ENCODE results near the gene NEDD4L.
A peak's percentile ranks its signal among the peaks of the same experiment; 100 is the strongest.

Gene NEDD4L

DNA sequence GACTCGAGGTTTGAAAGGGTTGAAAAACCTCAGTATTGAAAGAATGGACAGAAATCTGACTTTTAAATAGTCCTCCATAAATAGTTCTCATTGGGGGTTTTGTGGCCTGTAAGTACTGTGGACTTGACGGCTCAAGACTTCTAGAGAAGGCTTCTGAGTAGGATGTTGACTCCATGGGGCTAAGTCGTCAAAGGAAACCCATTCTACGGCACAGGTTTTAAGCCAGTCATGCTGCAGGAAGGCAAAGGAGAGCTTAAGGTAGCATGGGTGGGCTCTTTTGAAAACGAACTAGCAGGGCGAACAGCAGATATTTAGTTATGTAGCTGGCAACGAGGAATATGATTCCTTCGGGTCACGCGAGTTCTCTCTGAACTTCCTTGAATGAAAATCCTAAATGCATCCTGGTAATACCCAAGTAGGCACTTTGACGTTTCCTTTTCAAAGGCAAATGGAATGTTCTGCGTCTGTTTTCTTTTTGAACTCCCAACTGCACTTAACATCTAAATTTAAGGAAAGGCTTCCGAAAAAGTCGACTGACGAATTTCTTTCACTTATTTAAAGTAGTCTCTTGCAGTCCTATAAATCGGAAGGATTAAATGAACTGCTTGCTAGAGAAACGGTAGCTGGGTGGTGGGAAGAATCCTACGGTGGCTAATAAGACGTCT is 1.1 kb upstream of the NEDD4L start:
- no peaks in the 10 kb centered on the region for H3K36me3 ChIP-seq (ENCODE audit: control insufficient read depth in 1 of 2, insufficient read depth in 2 of 2, low read length in 2 of 2)
- peak overlapping the region; percentile 49 to 58 for H3K9ac ChIP-seq (ENCODE audit: low read depth in 1 of 2, low read length in 2 of 2)
- no peaks in the 10 kb centered on the region for H3K9me3 ChIP-seq (ENCODE audit: control insufficient read depth in 1 of 2, low read length in 2 of 2)
- no peaks in the 10 kb centered on the region for H3K27me3 ChIP-seq (ENCODE audit: control insufficient read depth in 1 of 2, insufficient read depth in 2 of 2, low read length in 2 of 2)
- H3K4me1 ChIP-seq (ENCODE audit: control insufficient read depth in 1 of 2, insufficient read depth in 2 of 2, low read length in 2 of 2): peaks cover 12 to 30% of the 10 kb centered on the region in 2 donors
- H3K4me3 ChIP-seq (ENCODE audit: low read depth in 1 of 2, low read length in 2 of 2): peak overlapping the region; percentile 77
- H3K27ac ChIP-seq (ENCODE audit: low read depth, low read length): no peak overlapping the region

DNA sequence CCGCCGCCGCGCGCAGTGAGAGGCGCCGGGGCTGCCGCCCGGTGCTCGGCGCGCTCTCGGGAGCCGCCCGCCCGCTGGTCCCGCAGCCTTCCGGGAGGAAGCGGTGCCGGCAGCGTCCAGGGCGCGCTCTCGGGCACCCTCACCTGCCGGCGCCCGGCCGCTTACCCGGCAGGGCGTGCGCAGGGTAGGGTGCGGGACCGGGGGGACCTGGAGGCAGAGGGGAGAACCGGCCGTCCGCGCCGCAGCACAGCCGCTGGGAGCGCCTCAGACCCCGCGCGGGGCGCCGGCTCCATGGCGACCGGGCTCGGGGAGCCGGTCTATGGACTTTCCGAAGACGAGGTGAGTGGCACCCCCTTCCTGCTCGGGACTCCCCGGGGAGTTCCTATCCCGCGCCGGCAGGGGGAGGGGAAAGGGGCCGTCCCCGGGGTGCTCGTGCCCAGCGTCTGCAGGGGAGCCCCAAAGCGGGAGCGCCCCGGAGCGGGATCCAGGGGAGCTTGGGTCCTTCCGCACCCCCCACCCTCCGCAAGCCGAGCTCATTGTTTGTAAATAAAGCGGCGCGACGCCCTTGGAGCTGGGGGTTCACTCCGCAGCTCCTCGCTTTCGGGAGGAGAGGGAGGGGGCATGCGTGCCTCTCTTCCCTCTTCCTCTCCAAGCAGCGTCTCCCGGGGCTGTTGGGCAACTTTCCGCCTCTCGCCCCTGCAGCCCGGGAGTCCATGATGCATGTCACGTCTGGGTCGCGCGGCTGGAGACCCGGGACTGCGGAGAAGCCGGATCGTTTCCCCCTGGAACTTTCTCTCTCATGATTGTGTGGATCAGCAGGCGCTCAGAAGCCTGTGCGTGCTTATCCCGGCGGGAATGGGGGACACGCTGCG is 580 bp downstream of the NEDD4L start:
- Histone ChIP-seq H3K27me3 (ENCODE audit: control insufficient read depth in 1 of 2, insufficient read depth in 2 of 2, low read length in 2 of 2) (no peaks in the 10 kb centered on the region), H3K4me1 (ENCODE audit: control insufficient read depth in 1 of 2, insufficient read depth in 2 of 2, low read length in 2 of 2) (peaks cover 12 to 30% of the 10 kb centered on the region in 2 donors), H3K27ac (ENCODE audit: low read depth, low read length) (peak overlapping the region; percentile 83), H3K36me3 (ENCODE audit: control insufficient read depth in 1 of 2, insufficient read depth in 2 of 2, low read length in 2 of 2) (no peaks in the 10 kb centered on the region), H3K9ac (ENCODE audit: low read depth in 1 of 2, low read length in 2 of 2) (peak overlapping the region; percentile 61 to 76), H3K9me3 (ENCODE audit: control insufficient read depth in 1 of 2, low read length in 2 of 2) (no peaks in the 10 kb centered on the region), H3K4me3 (ENCODE audit: low read depth in 1 of 2, low read length in 2 of 2) (peak overlapping the region; percentile 92 to 94)

DNA sequence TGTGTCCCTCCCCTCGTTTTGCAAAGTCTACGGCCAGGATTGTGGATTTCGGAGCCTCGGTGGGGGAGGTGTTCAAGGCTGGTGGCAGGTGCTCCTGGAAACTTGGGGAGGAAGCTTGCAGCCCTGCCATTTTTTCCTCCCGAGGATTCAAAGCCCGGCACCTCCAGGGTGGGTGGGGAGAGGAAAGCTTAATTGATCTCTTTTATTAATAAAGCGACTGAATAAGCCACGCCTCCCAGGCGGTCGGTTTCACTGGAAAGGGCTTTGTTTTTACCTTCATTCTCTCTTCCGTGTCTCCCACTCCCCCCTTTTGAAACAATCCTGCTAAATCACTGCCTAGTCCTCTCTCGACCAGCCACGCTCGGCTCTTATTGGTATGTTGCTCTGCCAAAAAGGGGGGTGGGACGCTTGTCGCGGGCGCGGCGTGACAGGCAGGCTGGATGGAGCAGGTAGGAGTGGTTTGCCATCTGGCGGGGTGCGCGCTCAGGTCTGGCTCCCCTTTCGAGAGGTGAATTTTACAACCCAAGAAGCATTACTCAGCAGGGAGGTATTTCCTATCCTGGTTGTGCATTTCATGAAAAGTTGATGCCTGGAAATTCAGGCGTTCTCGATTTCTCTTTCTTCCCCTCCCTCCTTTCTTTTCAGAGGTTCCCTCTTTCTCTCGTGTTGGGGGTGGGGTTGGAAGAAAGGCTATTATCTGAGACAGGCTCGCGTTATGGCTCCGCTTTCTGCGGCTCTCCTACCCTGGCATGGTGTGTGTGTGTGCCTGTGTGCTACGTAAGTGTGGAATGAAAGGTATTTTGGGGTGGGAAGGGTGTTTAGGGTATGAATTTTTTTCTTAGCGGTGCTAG is 1.4 kb downstream of the NEDD4L start:
- Histone ChIP-seq H3K4me1 (ENCODE audit: control insufficient read depth in 1 of 2, insufficient read depth in 2 of 2, low read length in 2 of 2) (peaks cover 12 to 30% of the 10 kb centered on the region in 2 donors), H3K27me3 (ENCODE audit: control insufficient read depth in 1 of 2, insufficient read depth in 2 of 2, low read length in 2 of 2) (no peaks in the 10 kb centered on the region), H3K27ac (ENCODE audit: low read depth, low read length) (peak overlapping the region; percentile 83), H3K9me3 (ENCODE audit: control insufficient read depth in 1 of 2, low read length in 2 of 2) (no peaks in the 10 kb centered on the region), H3K9ac (ENCODE audit: low read depth in 1 of 2, low read length in 2 of 2) (peak overlapping the region; percentile 61 to 76), H3K4me3 (ENCODE audit: low read depth in 1 of 2, low read length in 2 of 2) (peak overlapping the region; percentile 92 to 94), H3K36me3 (ENCODE audit: control insufficient read depth in 1 of 2, insufficient read depth in 2 of 2, low read length in 2 of 2) (no peaks in the 10 kb centered on the region)

DNA sequence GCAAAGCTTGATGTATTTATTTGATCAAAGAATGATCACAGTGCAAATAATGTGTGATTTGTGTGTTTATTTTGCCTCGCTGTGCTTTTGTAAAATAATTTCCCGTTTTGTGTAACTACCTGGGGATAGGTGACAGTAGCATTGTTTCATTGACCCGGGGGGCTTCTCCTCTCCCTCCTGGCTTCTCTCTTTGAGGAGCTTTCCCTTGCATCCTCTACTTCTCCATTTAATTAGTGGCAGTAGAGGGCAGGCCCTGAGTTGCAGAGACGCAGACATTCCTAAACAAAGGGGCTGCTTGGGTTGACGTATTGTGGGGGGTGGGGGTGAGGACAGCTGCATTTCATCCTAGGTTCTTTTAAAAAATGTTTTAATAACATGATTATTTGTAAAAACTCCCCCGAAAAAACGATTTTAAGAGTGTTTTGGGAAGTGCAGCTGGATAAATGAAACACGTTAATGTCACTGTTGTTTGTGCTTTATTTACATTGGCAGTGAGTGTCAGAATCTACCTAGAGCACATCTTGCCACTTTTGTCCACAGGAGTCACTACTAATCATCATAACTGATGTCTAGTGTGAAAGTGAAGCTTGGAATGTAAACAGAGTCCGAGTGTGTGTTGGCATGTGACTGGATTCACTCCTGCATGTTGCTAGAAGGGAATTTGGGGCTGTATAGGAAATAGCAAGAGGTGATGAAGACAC is 2.2 kb downstream of the NEDD4L start:
- H3K9ac ChIP-seq (ENCODE audit: low read depth in 1 of 2, low read length in 2 of 2): peak overlapping the region; percentile 61 to 76
- peaks cover 9 to 28% of the 10 kb centered on the region in 2 donors for H3K4me1 ChIP-seq (ENCODE audit: control insufficient read depth in 1 of 2, insufficient read depth in 2 of 2, low read length in 2 of 2)
- no peaks in the 10 kb centered on the region for H3K9me3 ChIP-seq (ENCODE audit: control insufficient read depth in 1 of 2, low read length in 2 of 2)
- H3K27me3 ChIP-seq (ENCODE audit: control insufficient read depth in 1 of 2, insufficient read depth in 2 of 2, low read length in 2 of 2): no peaks in the 10 kb centered on the region
- H3K27ac ChIP-seq (ENCODE audit: low read depth, low read length): no peak overlapping the region
- peak overlapping the region; percentile 92 to 94 for H3K4me3 ChIP-seq (ENCODE audit: low read depth in 1 of 2, low read length in 2 of 2)
- H3K36me3 ChIP-seq (ENCODE audit: control insufficient read depth in 1 of 2, insufficient read depth in 2 of 2, low read length in 2 of 2): no peaks in the 10 kb centered on the region

DNA sequence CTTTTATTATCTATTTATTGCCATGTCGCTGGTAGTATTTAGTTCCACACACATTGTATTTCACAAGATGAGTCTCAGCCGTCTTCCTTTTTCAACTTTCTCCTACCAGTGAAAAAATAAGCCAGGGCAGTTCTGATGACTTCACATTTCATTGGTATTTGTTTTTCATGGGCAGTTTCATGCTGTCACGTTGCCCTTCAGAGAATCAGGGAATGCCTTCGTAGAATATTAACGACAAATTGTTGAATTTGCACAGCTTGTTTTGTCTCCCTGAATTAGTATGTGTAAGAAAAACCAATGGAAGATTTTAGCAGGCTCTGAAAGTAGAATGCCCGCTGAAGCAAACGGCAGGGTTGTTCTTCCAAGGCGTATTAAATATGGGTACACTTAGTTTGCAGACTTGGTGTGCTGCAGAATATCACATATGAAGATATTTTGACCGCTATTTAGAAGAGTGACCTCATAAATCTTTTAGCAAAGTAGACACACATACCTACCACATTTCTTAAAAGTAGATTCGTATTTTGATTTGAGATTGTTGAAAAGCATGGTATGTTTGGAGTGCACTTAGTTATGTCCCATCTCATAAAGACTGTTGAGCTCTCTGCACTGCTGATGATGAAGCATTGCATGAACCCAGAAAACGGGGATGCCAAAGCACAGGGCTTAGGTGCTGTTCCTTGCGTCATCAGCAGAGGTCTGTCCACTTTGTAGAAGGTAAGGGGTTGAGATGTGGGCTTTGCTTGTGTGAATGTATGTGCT is 2.9 kb downstream of the NEDD4L start:
- no peaks in the 10 kb centered on the region for H3K9me3 ChIP-seq (ENCODE audit: control insufficient read depth in 1 of 2, low read length in 2 of 2)
- no peaks in the 10 kb centered on the region for H3K36me3 ChIP-seq (ENCODE audit: control insufficient read depth in 1 of 2, insufficient read depth in 2 of 2, low read length in 2 of 2)
- H3K27me3 ChIP-seq (ENCODE audit: control insufficient read depth in 1 of 2, insufficient read depth in 2 of 2, low read length in 2 of 2): no peaks in the 10 kb centered on the region
- no peak overlapping the region for H3K27ac ChIP-seq (ENCODE audit: low read depth, low read length)
- peaks cover 4 to 26% of the 10 kb centered on the region in 2 donors for H3K4me1 ChIP-seq (ENCODE audit: control insufficient read depth in 1 of 2, insufficient read depth in 2 of 2, low read length in 2 of 2)
- no peak overlapping the region for H3K9ac ChIP-seq (ENCODE audit: low read depth in 1 of 2, low read length in 2 of 2)
- peak overlapping the region in 1 of 2 donors; percentile 94 for H3K4me3 ChIP-seq (ENCODE audit: low read depth in 1 of 2, low read length in 2 of 2)

DNA sequence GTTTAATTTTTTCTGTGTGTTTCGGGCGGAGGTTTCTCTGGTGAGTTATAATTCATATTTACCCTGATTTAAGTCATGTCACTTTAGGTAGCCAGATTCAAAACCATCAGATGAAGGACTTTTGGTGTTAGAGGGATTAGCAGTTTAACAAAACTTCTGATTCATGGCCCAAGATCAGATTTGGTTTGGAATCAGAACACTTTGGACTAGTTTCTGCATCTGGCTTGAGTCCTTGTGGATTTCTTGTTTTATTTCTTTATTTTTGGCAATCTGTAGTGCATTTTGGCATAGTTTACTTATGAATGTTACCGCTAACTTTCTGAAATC is 3.5 kb downstream of the NEDD4L start:
- Histone ChIP-seq H3K9me3 (ENCODE audit: control insufficient read depth in 1 of 2, low read length in 2 of 2) (no peaks in the 10 kb centered on the region), H3K27ac (ENCODE audit: low read depth, low read length) (no peak overlapping the region), H3K36me3 (ENCODE audit: control insufficient read depth in 1 of 2, insufficient read depth in 2 of 2, low read length in 2 of 2) (no peaks in the 10 kb centered on the region), H3K4me1 (ENCODE audit: control insufficient read depth in 1 of 2, insufficient read depth in 2 of 2, low read length in 2 of 2) (peaks cover 4 to 28% of the 10 kb centered on the region in 2 donors), H3K27me3 (ENCODE audit: control insufficient read depth in 1 of 2, insufficient read depth in 2 of 2, low read length in 2 of 2) (no peaks in the 10 kb centered on the region), H3K4me3 (ENCODE audit: low read depth in 1 of 2, low read length in 2 of 2) (no peak overlapping the region), H3K9ac (ENCODE audit: low read depth in 1 of 2, low read length in 2 of 2) (no peak overlapping the region)

DNA sequence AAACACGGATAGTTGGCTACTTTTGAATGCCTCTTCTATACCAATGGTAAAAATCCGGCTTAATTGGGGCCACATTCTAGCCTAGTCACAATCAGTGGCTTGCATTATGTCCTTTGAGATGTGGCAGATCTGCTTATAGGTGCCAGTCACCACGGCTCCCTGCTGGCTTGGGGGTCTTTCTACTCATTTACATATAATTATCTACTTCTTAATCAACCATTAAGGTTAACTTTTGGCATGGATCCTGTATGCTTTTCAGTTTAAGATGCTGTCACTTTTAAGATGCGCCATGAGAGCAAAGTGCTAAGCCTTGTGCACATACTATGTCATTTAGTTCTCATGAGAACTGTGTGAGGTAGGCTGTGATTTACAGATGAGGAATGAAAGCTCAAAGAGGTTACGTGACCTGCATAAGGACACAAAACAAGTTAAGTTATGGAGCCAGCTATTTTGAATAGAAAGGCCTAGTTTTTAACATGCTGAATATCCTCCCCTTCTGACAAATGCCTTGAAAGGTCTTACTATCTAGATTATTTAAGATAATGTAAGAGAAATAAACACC is 4.1 kb downstream of the NEDD4L start:
- Histone ChIP-seq H3K9me3 (ENCODE audit: control insufficient read depth in 1 of 2, low read length in 2 of 2) (no peaks in the 10 kb centered on the region), H3K36me3 (ENCODE audit: control insufficient read depth in 1 of 2, insufficient read depth in 2 of 2, low read length in 2 of 2) (no peaks in the 10 kb centered on the region), H3K4me1 (ENCODE audit: control insufficient read depth in 1 of 2, insufficient read depth in 2 of 2, low read length in 2 of 2) (peaks cover 0 to 23% of the 10 kb centered on the region in 2 donors), H3K4me3 (ENCODE audit: low read depth in 1 of 2, low read length in 2 of 2) (no peak overlapping the region), H3K9ac (ENCODE audit: low read depth in 1 of 2, low read length in 2 of 2) (no peak overlapping the region), H3K27ac (ENCODE audit: low read depth, low read length) (no peak overlapping the region), H3K27me3 (ENCODE audit: control insufficient read depth in 1 of 2, insufficient read depth in 2 of 2, low read length in 2 of 2) (no peaks in the 10 kb centered on the region)

DNA sequence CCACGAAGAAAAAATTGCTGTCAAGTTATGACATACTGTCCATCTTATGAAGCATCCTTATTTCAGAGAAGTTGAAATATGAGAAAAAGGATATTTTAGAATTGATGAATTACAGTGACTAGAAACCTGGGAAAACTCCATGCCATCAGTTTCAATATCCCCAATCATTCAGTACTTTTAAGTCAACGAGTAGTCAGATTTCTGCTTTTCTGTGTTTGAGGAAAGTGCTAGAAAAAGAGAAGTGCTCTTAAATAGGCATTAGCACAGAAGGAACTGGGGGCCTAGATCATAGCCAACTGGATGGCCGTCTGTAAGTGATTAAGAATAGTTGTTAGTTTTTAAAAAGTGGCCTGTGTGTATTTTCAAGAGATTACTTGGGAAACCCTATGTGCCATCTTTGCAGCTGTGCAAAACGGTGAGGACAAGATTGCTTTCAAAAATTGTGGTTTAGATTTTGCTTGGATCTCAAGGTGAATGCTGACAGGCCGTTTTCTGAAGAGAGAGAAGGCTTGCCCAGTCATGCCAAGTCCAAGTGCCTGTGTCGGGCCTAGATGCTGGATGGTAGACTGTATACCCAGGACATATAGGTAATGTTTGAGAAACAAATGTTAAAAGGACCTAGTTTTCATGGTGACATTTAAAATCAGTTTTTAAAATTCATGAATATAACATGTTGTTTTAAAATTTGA is 5.1 kb downstream of the NEDD4L start:
- no peak overlapping the region for H3K4me3 ChIP-seq (ENCODE audit: low read depth in 1 of 2, low read length in 2 of 2)
- no peak overlapping the region for H3K27ac ChIP-seq (ENCODE audit: low read depth, low read length)
- H3K36me3 ChIP-seq (ENCODE audit: control insufficient read depth in 1 of 2, insufficient read depth in 2 of 2, low read length in 2 of 2): no peaks in the 10 kb centered on the region
- H3K4me1 ChIP-seq (ENCODE audit: control insufficient read depth in 1 of 2, insufficient read depth in 2 of 2, low read length in 2 of 2): peaks cover 0 to 23% of the 10 kb centered on the region in 2 donors
- H3K9me3 ChIP-seq (ENCODE audit: control insufficient read depth in 1 of 2, low read length in 2 of 2): no peaks in the 10 kb centered on the region
- H3K27me3 ChIP-seq (ENCODE audit: control insufficient read depth in 1 of 2, insufficient read depth in 2 of 2, low read length in 2 of 2): no peaks in the 10 kb centered on the region
- no peak overlapping the region for H3K9ac ChIP-seq (ENCODE audit: low read depth in 1 of 2, low read length in 2 of 2)

Measured in duodenal mucosa (tissue), 2 donors.